Trophoblast cell (in vitro differentiated cells and primary cell): Measurements from ENCODE around the gene CXCR5.
A peak's percentile ranks its signal among the peaks of the same experiment; 100 is the strongest.

Experiments used
- DNase-seq, 2 donors: peaks; one replicate each; pipeline ENCODE4 v3.0.0-alpha.2; 2016
- H2AFZ ChIP-seq: 2 replicates; pipeline ENCODE4 v1.6.1; 2013; ENCODE audit warnings: low read length, moderate library complexity, mild to moderate bottlenecking; ENCODE audit not compliant: insufficient read depth, poor library complexity
- H2AK5ac ChIP-seq: 2 replicates; pipeline ENCODE4 v1.6.1; 2013; ENCODE audit warnings: mild to moderate bottlenecking, low read length
- H2BK120ac ChIP-seq: 2 replicates; pipeline ENCODE4 v1.6.1; 2013; ENCODE audit warnings: low read length, mild to moderate bottlenecking, moderate library complexity; ENCODE audit not compliant: insufficient read depth, poor library complexity
- H2BK12ac ChIP-seq: 2 replicates; pipeline ENCODE4 v1.6.1; 2013; ENCODE audit warnings: mild to moderate bottlenecking, low read length, moderate library complexity
- H2BK5ac ChIP-seq: 2 replicates; pipeline ENCODE4 v1.6.1; 2013; ENCODE audit warnings: low read length, low read depth, moderate library complexity, mild to moderate bottlenecking; ENCODE audit not compliant: poor library complexity
- H3K14ac ChIP-seq: 2 replicates; pipeline ENCODE4 v1.6.1; 2013; ENCODE audit warnings: mild to moderate bottlenecking, low read length
- H3K18ac ChIP-seq: 2 replicates; pipeline ENCODE4 v1.6.1; 2013; ENCODE audit warnings: mild to moderate bottlenecking, low read length
- H3K23ac ChIP-seq: 2 replicates; pipeline ENCODE4 v1.6.1; 2013; ENCODE audit warnings: low read length
- H3K27ac ChIP-seq: 2 replicates; pipeline ENCODE4 v1.5.1; 2013; ENCODE audit warnings: low read depth, mild to moderate bottlenecking, inconsistent platforms, low read length, moderate library complexity
- H3K27me3 ChIP-seq: 2 replicates; pipeline ENCODE4 v1.6.1; 2013; ENCODE audit warnings: inconsistent platforms, mild to moderate bottlenecking, low read length, moderate library complexity; ENCODE audit not compliant: insufficient read depth
- H3K36me3 ChIP-seq, 2 experiments: 1 replicate in 1 of 2; 2 replicates in 1 of 2; pipeline ENCODE4 v1.6.1; 2013; ENCODE audit warnings: low read length in 2 of 2, mild to moderate bottlenecking in 2 of 2, moderate library complexity in 1 of 2; ENCODE audit not compliant: insufficient read depth in 2 of 2, control insufficient read depth in 1 of 2
- H3K4ac ChIP-seq: 2 replicates; pipeline ENCODE4 v1.6.1; 2013; ENCODE audit warnings: low read depth, mild to moderate bottlenecking, low read length, moderate library complexity
- H3K4me1 ChIP-seq, 2 experiments: 1 replicate in 1 of 2; 2 replicates in 1 of 2; pipeline ENCODE4 v1.6.1; 2013; ENCODE audit warnings: low read length in 2 of 2, mild to moderate bottlenecking in 2 of 2, moderate library complexity in 1 of 2; ENCODE audit not compliant: insufficient read depth in 2 of 2, control insufficient read depth in 1 of 2
- H3K4me2 ChIP-seq: 2 replicates; pipeline ENCODE4 v1.6.1; 2013; ENCODE audit warnings: inconsistent platforms, mild to moderate bottlenecking, low read length, moderate library complexity
- H3K4me3 ChIP-seq: 2 replicates; pipeline ENCODE4 v1.5.1; 2013; ENCODE audit warnings: mild to moderate bottlenecking, low read depth, low read length, inconsistent platforms
- H3K79me1 ChIP-seq: one replicate; pipeline ENCODE4 v1.6.1; 2013; ENCODE audit warnings: low read length
- H3K79me2 ChIP-seq: 2 replicates; pipeline ENCODE4 v1.6.1; 2013; ENCODE audit warnings: low read length, mild to moderate bottlenecking; ENCODE audit not compliant: control insufficient read depth, insufficient read depth, poor library complexity
- H3K9ac ChIP-seq: 2 replicates; pipeline ENCODE4 v1.6.1; 2013; ENCODE audit warnings: mild to moderate bottlenecking, low read length
- H3K9me3 ChIP-seq: 2 replicates; pipeline ENCODE4 v1.6.1; 2013; ENCODE audit warnings: low read depth, mild to moderate bottlenecking, control low read depth, inconsistent platforms, low read length; ENCODE audit not compliant: insufficient read depth
- H4K12ac ChIP-seq: 2 replicates; pipeline ENCODE4 v1.6.1; 2013; ENCODE audit warnings: low read depth, mild to moderate bottlenecking, low read length, moderate library complexity
- H4K8ac ChIP-seq: 2 replicates; pipeline ENCODE4 v1.6.1; 2013; ENCODE audit warnings: low read depth, mild to moderate bottlenecking, low read length, moderate library complexity
- H4K91ac ChIP-seq: one replicate; pipeline ENCODE4 v1.6.1; 2013; ENCODE audit warnings: low read depth, mild to moderate bottlenecking, low read length, moderate library complexity
- WGBS: extraction: QIAGEN DNeasy Blood & Tissue Kit; methylation state at CpG from one replicate; pipeline ENCODE4 v1.1.7; 2013; ENCODE audit warnings: missing lambda C conversion rate; ENCODE audit not compliant: insufficient read length, insufficient coverage; ENCODE audit errors: extremely low coverage; 5-methylcytosine and 5-hydroxymethylcytosine counted together

Gene CXCR5

GRCh38 chr11:118916842-118917388 lies 33.2 kb downstream of the CXCR5 start:
- H2BK120ac ChIP-seq = peak overlapping the region; percentile 75
- WGBS = no CpG with 5 or more reads among the region's 8 CpGs
- no peak overlapping the region for H4K8ac ChIP-seq
- peak overlapping the region; percentile 69 for H4K91ac ChIP-seq
- no peaks in the 10 kb centered on the region for H3K9me3 ChIP-seq
- H3K27ac ChIP-seq = peak overlapping the region; percentile 91
- peak overlapping the region; percentile 13 for H2AFZ ChIP-seq
- peaks cover 79 to 88% of the 10 kb centered on the region in 2 experiments for H3K4me1 ChIP-seq
- H3K14ac ChIP-seq = peak overlapping the region; percentile 82
- H2BK12ac ChIP-seq = peak overlapping the region; percentile 68
- H2AK5ac ChIP-seq = peak overlapping the region; percentile 70
- peaks cover 78% of the 10 kb centered on the region for H3K79me1 ChIP-seq
- no peaks in the 10 kb centered on the region for H3K27me3 ChIP-seq
- no peak overlapping the region for H4K12ac ChIP-seq
- H2BK5ac ChIP-seq = peak overlapping the region; percentile 85
- DNase-seq = peak; percentile 67 to 73
- no peak overlapping the region for H3K4me3 ChIP-seq
- peak overlapping the region; percentile 40 for H3K9ac ChIP-seq
- H3K18ac ChIP-seq = peak overlapping the region; percentile 81
- peak overlapping the region; percentile 95 for H3K4ac ChIP-seq
- H3K23ac ChIP-seq = no peak overlapping the region
- H3K79me2 ChIP-seq = peaks cover 56% of the 10 kb centered on the region
- H3K4me2 ChIP-seq = peak overlapping the region; percentile 27
- peaks cover 15 to 18% of the 10 kb centered on the region in 2 experiments for H3K36me3 ChIP-seq

- Histone ChIP-seq H3K4ac (peak overlapping the region; percentile 71), H3K23ac (no peak overlapping the region), H3K27ac (peak overlapping the region; percentile 91), H2BK12ac (peak overlapping the region; percentile 92), H3K18ac (peak overlapping the region; percentile 88), H3K4me1 (peaks cover 79 to 87% of the 10 kb centered on the region in 2 experiments), H3K79me1 (peaks cover 76% of the 10 kb centered on the region), H4K8ac (peak overlapping the region; percentile 56), H2AFZ (no peak overlapping the region), H2BK5ac (peak overlapping the region; percentile 67), H4K12ac (peak overlapping the region; percentile 39), H3K9ac (no peak overlapping the region), H3K27me3 (no peaks in the 10 kb centered on the region), H3K79me2 (peaks cover 57% of the 10 kb centered on the region), H3K36me3 (peaks cover 17 to 18% of the 10 kb centered on the region in 2 experiments), H2AK5ac (peak overlapping the region; percentile 91), H3K4me2 (peak overlapping the region; percentile 50), H4K91ac (peak overlapping the region; percentile 67), H3K4me3 (no peak overlapping the region), H2BK120ac (peak overlapping the region; percentile 4), H3K14ac (peak overlapping the region; percentile 83), H3K9me3 (no peaks in the 10 kb centered on the region)
- no CpG with 5 or more reads among the region's 13 CpGs for WGBS
- DNase-seq = peak; percentile 88 to 95
Observed at GRCh38 chr11:118917481-118918127, 33.9 kb downstream of the CXCR5 start.

- Histone ChIP-seq H4K91ac (peak overlapping the region; percentile 86), H2BK120ac (peak overlapping the region; percentile 87), H3K14ac (peak overlapping the region; percentile 93), H3K36me3 (peaks cover 18 to 20% of the 10 kb centered on the region in 2 experiments), H3K27ac (peak overlapping the region; percentile 91), H4K8ac (peak overlapping the region; percentile 90), H2BK12ac (peak overlapping the region; percentile 77), H3K18ac (peak overlapping the region; percentile 89), H3K4me1 (peaks cover 79 to 87% of the 10 kb centered on the region in 2 experiments), H4K12ac (peak overlapping the region; percentile 64), H3K79me2 (peaks cover 60% of the 10 kb centered on the region), H3K79me1 (peaks cover 75% of the 10 kb centered on the region), H2AFZ (peak overlapping the region; percentile 28), H3K4ac (peak overlapping the region; percentile 80), H3K9me3 (no peaks in the 10 kb centered on the region), H3K4me3 (no peak overlapping the region), H3K4me2 (peak overlapping the region; percentile 50), H2AK5ac (peak overlapping the region; percentile 75), H2BK5ac (peak overlapping the region; percentile 95), H3K23ac (no peak overlapping the region), H3K27me3 (no peaks in the 10 kb centered on the region), H3K9ac (no peak overlapping the region)
- WGBS = no CpG with 5 or more reads among the region's 14 CpGs
- DNase-seq = peak; percentile 92 to 93
Observed at GRCh38 chr11:118918128-118918685, 34.5 kb downstream of the CXCR5 start.

GRCh38 chr11:118918686-118919280 lies 35.1 kb downstream of the CXCR5 start:
- Histone ChIP-seq H3K79me1 (peaks cover 77% of the 10 kb centered on the region), H3K18ac (peak overlapping the region; percentile 89), H4K8ac (peak overlapping the region; percentile 90), H3K27ac (peak overlapping the region; percentile 99), H3K4ac (peak overlapping the region; percentile 80), H2BK5ac (peak overlapping the region; percentile 95), H3K4me3 (no peak overlapping the region), H3K14ac (peak overlapping the region; percentile 93), H3K4me1 (peaks cover 79 to 89% of the 10 kb centered on the region in 2 experiments), H4K12ac (peak overlapping the region; percentile 64), H3K36me3 (peaks cover 18% of the 10 kb centered on the region in 2 experiments), H3K23ac (no peak overlapping the region), H3K4me2 (peak overlapping the region; percentile 90), H3K9ac (no peak overlapping the region), H2BK12ac (peak overlapping the region; percentile 77), H2AFZ (no peak overlapping the region), H2AK5ac (peak overlapping the region; percentile 75), H3K79me2 (peaks cover 65% of the 10 kb centered on the region), H3K27me3 (no peaks in the 10 kb centered on the region), H2BK120ac (peak overlapping the region; percentile 89), H4K91ac (peak overlapping the region; percentile 90), H3K9me3 (no peaks in the 10 kb centered on the region)
- no peak for DNase-seq
- no CpG with 5 or more reads among the region's 13 CpGs for WGBS
